Upper lobe of left lung (tissue), 4 donors: ENCODE results near the gene FAM53A.

ENCODE experiments used
- POLR2A ChIP-seq, 4 donors: fragments of 450-650 bp; IDR thresholded peaks; one replicate each; pipeline ENCODE4 v1.5.1; 2016 to 2017; ENCODE audit warnings: antibody characterized with exemption in 4 of 4, mild to moderate bottlenecking in 2 of 4
- TF ChIP-seq, protein P1 (sequence below), 6 experiments: fragments of 450-650 bp in 4 of 6; fragments of 200-600 bp in 2 of 6; sonication (generic) in 2 of 6; IDR thresholded peaks; one replicate each; pipeline ENCODE4 v1.5.1; 2016 to 2019; ENCODE audit warnings: antibody characterized with exemption in 6 of 6

DNA sequence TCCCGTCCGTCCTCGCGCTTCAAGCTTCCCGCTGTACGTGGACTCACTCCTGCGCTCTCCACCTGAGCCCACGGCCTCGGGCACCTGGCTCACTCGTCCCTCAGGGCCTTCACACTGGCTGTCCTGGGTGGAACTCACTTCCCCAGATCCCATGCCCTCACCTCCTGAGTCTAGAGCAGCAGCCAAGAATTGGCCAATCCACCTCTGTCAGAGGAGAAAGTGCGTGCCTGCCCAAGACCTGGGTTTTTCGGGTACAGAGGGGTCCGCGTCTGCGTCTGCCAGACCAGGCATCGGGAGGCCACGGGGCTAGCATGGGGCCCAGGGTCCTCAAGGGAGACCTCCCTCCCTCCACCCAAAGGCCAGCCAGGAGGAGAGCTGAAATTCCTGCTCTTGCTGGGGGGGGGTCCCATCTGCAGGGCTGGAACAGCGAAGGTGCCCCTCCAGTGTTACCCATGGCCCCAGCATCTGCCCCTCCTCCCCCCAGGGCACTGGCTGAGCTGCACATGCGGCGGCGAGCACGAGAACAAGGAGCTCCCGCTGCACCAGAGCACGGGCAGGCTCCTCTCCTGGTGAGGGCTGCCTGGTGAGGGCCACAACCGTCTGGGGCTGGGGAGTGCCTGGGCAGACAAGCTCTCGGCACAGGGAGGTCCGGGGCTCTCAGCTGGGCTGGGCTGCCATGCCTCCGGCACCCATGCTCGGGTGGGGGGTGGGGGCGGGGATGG is 47.5 kb downstream of the FAM53A start:
- TF ChIP-seq POLR2A (IDR thresholded peaks at IDR 0.05) = no peak
- TF ChIP-seq, protein P1, sequence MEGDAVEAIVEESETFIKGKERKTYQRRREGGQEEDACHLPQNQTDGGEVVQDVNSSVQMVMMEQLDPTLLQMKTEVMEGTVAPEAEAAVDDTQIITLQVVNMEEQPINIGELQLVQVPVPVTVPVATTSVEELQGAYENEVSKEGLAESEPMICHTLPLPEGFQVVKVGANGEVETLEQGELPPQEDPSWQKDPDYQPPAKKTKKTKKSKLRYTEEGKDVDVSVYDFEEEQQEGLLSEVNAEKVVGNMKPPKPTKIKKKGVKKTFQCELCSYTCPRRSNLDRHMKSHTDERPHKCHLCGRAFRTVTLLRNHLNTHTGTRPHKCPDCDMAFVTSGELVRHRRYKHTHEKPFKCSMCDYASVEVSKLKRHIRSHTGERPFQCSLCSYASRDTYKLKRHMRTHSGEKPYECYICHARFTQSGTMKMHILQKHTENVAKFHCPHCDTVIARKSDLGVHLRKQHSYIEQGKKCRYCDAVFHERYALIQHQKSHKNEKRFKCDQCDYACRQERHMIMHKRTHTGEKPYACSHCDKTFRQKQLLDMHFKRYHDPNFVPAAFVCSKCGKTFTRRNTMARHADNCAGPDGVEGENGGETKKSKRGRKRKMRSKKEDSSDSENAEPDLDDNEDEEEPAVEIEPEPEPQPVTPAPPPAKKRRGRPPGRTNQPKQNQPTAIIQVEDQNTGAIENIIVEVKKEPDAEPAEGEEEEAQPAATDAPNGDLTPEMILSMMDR (IDR thresholded peaks at IDR 0.05) = no peak
